OCI-LY1 (cell line): ENCODE data around the gene AFF4.

Experiments used
- EZH2 ChIP-seq: fragments of 200-600 bp; sonication (generic), shearing (Covaris generic); IDR thresholded peaks from 2 replicates; pipeline ENCODE4 v1.8.0; 2017; ENCODE audit warnings: borderline replicate concordance, mixed run types, mild to moderate bottlenecking, antibody characterized with exemption, low read length, moderate library complexity, mixed read lengths
- TF ChIP-seq, protein P1 (sequence below): fragments of 200-600 bp; sonication (generic), shearing (Covaris generic); IDR thresholded peaks from 2 replicates; pipeline ENCODE4 v1.5.1; 2017; ENCODE audit warnings: mild to moderate bottlenecking, antibody characterized with exemption, low read length, moderate library complexity, mixed read lengths

DNA sequence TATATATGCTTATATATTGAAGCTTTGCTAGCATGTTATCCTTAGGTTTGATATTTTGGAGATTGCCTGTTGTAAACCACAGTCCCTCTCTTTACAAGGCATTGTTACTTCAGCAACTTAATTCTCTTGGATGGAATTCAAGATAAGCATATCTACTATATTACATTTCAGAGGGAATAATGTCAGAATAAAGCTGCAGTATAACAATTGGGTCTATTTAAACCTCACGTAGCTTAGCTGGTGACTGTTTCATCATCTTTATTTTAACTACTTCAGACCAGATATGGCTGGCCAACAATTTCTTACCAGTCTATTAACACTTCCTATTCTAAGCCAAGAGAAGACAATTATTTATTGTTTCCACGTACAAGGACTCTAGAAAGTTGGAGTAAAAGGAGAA, 35.8 kb upstream of the AFF4 start:
- TF ChIP-seq, protein P1, sequence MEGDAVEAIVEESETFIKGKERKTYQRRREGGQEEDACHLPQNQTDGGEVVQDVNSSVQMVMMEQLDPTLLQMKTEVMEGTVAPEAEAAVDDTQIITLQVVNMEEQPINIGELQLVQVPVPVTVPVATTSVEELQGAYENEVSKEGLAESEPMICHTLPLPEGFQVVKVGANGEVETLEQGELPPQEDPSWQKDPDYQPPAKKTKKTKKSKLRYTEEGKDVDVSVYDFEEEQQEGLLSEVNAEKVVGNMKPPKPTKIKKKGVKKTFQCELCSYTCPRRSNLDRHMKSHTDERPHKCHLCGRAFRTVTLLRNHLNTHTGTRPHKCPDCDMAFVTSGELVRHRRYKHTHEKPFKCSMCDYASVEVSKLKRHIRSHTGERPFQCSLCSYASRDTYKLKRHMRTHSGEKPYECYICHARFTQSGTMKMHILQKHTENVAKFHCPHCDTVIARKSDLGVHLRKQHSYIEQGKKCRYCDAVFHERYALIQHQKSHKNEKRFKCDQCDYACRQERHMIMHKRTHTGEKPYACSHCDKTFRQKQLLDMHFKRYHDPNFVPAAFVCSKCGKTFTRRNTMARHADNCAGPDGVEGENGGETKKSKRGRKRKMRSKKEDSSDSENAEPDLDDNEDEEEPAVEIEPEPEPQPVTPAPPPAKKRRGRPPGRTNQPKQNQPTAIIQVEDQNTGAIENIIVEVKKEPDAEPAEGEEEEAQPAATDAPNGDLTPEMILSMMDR = no peak
- TF ChIP-seq EZH2 = no peak
